T-helper 2 cell treated with Interferon-gamma antibody and Interleukin-4, amounts not matched to agents 5 μg/mL and 100 μg/mL, for 36 hours (primary cell): ENCODE results near the gene PLA2G4A.

Source experiments
- DNase-seq: peaks from one replicate; pipeline ENCODE4 v3.0.0; 2021; ENCODE audit warnings: low spot score
- H3K27ac Mint-ChIP-seq: one replicate; pipeline ENCODE4 v1.8.0; 2021; ENCODE audit warnings: mild to moderate bottlenecking, mixed read lengths
- H3K27me3 Mint-ChIP-seq: one replicate; pipeline ENCODE4 v1.8.0; 2021; ENCODE audit warnings: low read depth, mixed read lengths
- H3K36me3 Mint-ChIP-seq: one replicate; pipeline ENCODE4 v1.8.0; 2021; ENCODE audit warnings: low read depth, mixed read lengths
- H3K4me1 Mint-ChIP-seq: one replicate; pipeline ENCODE4 v1.8.0; 2021; ENCODE audit warnings: low read depth, mixed read lengths
- H3K4me3 Mint-ChIP-seq: one replicate; pipeline ENCODE4 v1.8.0; 2022; ENCODE audit warnings: mild to moderate bottlenecking, moderate library complexity, mixed read lengths
- H3K9me3 Mint-ChIP-seq: one replicate; pipeline ENCODE4 v1.8.0; 2021; ENCODE audit warnings: mixed read lengths

PLA2G4A gene

GRCh38 chr1:186807163-186807562 lies 21.6 kb upstream of the PLA2G4A start:
- H3K9me3 Mint-ChIP-seq, result no peaks in the 10 kb centered on the region
- no peak overlapping the region for H3K27ac Mint-ChIP-seq
- no peak overlapping the region for H3K4me3 Mint-ChIP-seq
- H3K4me1 Mint-ChIP-seq, result no peaks in the 10 kb centered on the region
- H3K27me3 Mint-ChIP-seq, result peaks cover 5% of the 10 kb centered on the region
- H3K36me3 Mint-ChIP-seq, result no peaks in the 10 kb centered on the region
- DNase-seq, result no peak

- DNase-seq, result no peak
- no peak overlapping the region for H3K4me3 Mint-ChIP-seq
- H3K27ac Mint-ChIP-seq, result no peak overlapping the region
- H3K36me3 Mint-ChIP-seq, result no peaks in the 10 kb centered on the region
- peaks cover 6% of the 10 kb centered on the region for H3K27me3 Mint-ChIP-seq
- H3K4me1 Mint-ChIP-seq, result peaks cover 3% of the 10 kb centered on the region
- H3K9me3 Mint-ChIP-seq, result no peaks in the 10 kb centered on the region
Measured at GRCh38 chr1:186811892-186812291, 16.9 kb upstream of the PLA2G4A start.

- no peak for DNase-seq
Measured at GRCh38 chr1:186812570-186812969, 16.2 kb upstream of the PLA2G4A start.

GRCh38 chr1:186813420-186813819 lies 15.3 kb upstream of the PLA2G4A start:
- Mint-ChIP-seq H3K27me3 (peaks cover 12% of the 10 kb centered on the region), H3K36me3 (no peaks in the 10 kb centered on the region), H3K9me3 (no peaks in the 10 kb centered on the region), H3K27ac (no peak overlapping the region), H3K4me3 (no peak overlapping the region), H3K4me1 (peaks cover 3% of the 10 kb centered on the region)
- DNase-seq, result no peak

More at GRCh38 chr1:186812570-186812969, 16.2 kb upstream of the PLA2G4A start:
- peaks cover 6% of the 10 kb centered on the region for H3K27me3 Mint-ChIP-seq
- no peak overlapping the region for H3K27ac Mint-ChIP-seq
- no peaks in the 10 kb centered on the region for H3K9me3 Mint-ChIP-seq
- H3K36me3 Mint-ChIP-seq, result no peaks in the 10 kb centered on the region
- peaks cover 3% of the 10 kb centered on the region for H3K4me1 Mint-ChIP-seq
- H3K4me3 Mint-ChIP-seq, result no peak overlapping the region

- Mint-ChIP-seq H3K27me3 (peaks cover 14% of the 10 kb centered on the region), H3K9me3 (no peaks in the 10 kb centered on the region), H3K36me3 (no peaks in the 10 kb centered on the region), H3K4me1 (no peaks in the 10 kb centered on the region), H3K4me3 (no peak overlapping the region), H3K27ac (no peak overlapping the region)
- DNase-seq, result no peak
Measured at GRCh38 chr1:186819126-186819525, 9.6 kb upstream of the PLA2G4A start.

GRCh38 chr1:186819563-186819962 lies 9.2 kb upstream of the PLA2G4A start:
- Mint-ChIP-seq H3K36me3 (no peaks in the 10 kb centered on the region), H3K27me3 (peaks cover 15% of the 10 kb centered on the region), H3K4me3 (no peak overlapping the region), H3K9me3 (no peaks in the 10 kb centered on the region), H3K4me1 (no peaks in the 10 kb centered on the region), H3K27ac (no peak overlapping the region)
- no peak for DNase-seq

GRCh38 chr1:186829686-186830587 lies 1.2 kb downstream of the PLA2G4A start:
- peaks cover 32% of the 10 kb centered on the region for H3K27me3 Mint-ChIP-seq
- H3K36me3 Mint-ChIP-seq, result no peaks in the 10 kb centered on the region
- peak overlapping the region; percentile 28 for H3K27ac Mint-ChIP-seq
- H3K4me3 Mint-ChIP-seq, result peak overlapping the region; percentile 86
- no peak for DNase-seq
- peaks cover 10% of the 10 kb centered on the region for H3K4me1 Mint-ChIP-seq
- no peaks in the 10 kb centered on the region for H3K9me3 Mint-ChIP-seq

GRCh38 chr1:186831168-186831567 lies 2.4 kb downstream of the PLA2G4A start:
- peaks cover 25% of the 10 kb centered on the region for H3K27me3 Mint-ChIP-seq
- H3K4me1 Mint-ChIP-seq, result peaks cover 10% of the 10 kb centered on the region
- H3K27ac Mint-ChIP-seq, result no peak overlapping the region
- H3K36me3 Mint-ChIP-seq, result no peaks in the 10 kb centered on the region
- no peak for DNase-seq
- H3K9me3 Mint-ChIP-seq, result no peaks in the 10 kb centered on the region
- H3K4me3 Mint-ChIP-seq, result peak overlapping the region; percentile 41

- Mint-ChIP-seq H3K36me3 (no peaks in the 10 kb centered on the region), H3K9me3 (no peaks in the 10 kb centered on the region), H3K27ac (no peak overlapping the region), H3K4me3 (no peak overlapping the region), H3K4me1 (peaks cover 17% of the 10 kb centered on the region), H3K27me3 (peaks cover 13% of the 10 kb centered on the region)
- no peak for DNase-seq
Measured at GRCh38 chr1:186834399-186834958, 5.7 kb downstream of the PLA2G4A start.

- H3K27ac Mint-ChIP-seq, result no peak overlapping the region
- no peaks in the 10 kb centered on the region for H3K36me3 Mint-ChIP-seq
- DNase-seq, result no peak
- H3K9me3 Mint-ChIP-seq, result no peaks in the 10 kb centered on the region
- peaks cover 15% of the 10 kb centered on the region for H3K4me1 Mint-ChIP-seq
- H3K27me3 Mint-ChIP-seq, result peaks cover 5% of the 10 kb centered on the region
- no peak overlapping the region for H3K4me3 Mint-ChIP-seq
Measured at GRCh38 chr1:186835448-186835847, 6.7 kb downstream of the PLA2G4A start.

- no peak overlapping the region for H3K27ac Mint-ChIP-seq
Measured at GRCh38 chr1:186837806-186838205, 9.1 kb downstream of the PLA2G4A start.

GRCh38 chr1:186838380-186839040 lies 9.8 kb downstream of the PLA2G4A start:
- Mint-ChIP-seq H3K36me3 (no peaks in the 10 kb centered on the region), H3K4me1 (peaks cover 14% of the 10 kb centered on the region), H3K27ac (no peak overlapping the region), H3K4me3 (no peak overlapping the region), H3K9me3 (no peaks in the 10 kb centered on the region), H3K27me3 (no peaks in the 10 kb centered on the region)
- no peak for DNase-seq

More at GRCh38 chr1:186837806-186838205, 9.1 kb downstream of the PLA2G4A start:
- Mint-ChIP-seq H3K27me3 (no peaks in the 10 kb centered on the region), H3K4me3 (no peak overlapping the region), H3K4me1 (peaks cover 14% of the 10 kb centered on the region), H3K36me3 (no peaks in the 10 kb centered on the region), H3K9me3 (no peaks in the 10 kb centered on the region)
- no peak for DNase-seq

GRCh38 chr1:186839041-186839400 lies 10.3 kb downstream of the PLA2G4A start:
- Mint-ChIP-seq H3K9me3 (no peaks in the 10 kb centered on the region), H3K27ac (no peak overlapping the region), H3K27me3 (no peaks in the 10 kb centered on the region), H3K4me3 (no peak overlapping the region), H3K4me1 (peaks cover 14% of the 10 kb centered on the region), H3K36me3 (no peaks in the 10 kb centered on the region)
- no peak for DNase-seq

- no peak for DNase-seq
- Mint-ChIP-seq H3K4me1 (peaks cover 17% of the 10 kb centered on the region), H3K36me3 (no peaks in the 10 kb centered on the region), H3K27ac (no peak overlapping the region), H3K27me3 (no peaks in the 10 kb centered on the region), H3K4me3 (no peak overlapping the region), H3K9me3 (no peaks in the 10 kb centered on the region)
Measured at GRCh38 chr1:186841599-186841998, 12.8 kb downstream of the PLA2G4A start.
